HFF-Myc (cell line): ENCODE data around the gene EWSR1.

ENCODE experiments used
- DNase-seq: peaks from one replicate; pipeline ENCODE4 v3.0.0-alpha.2; 2011; ENCODE audit warnings: low read depth; ENCODE audit errors: extremely low read depth
- H3K4me3 ChIP-seq: replicated peaks from 2 replicates; pipeline ENCODE4 v1.5.1; 2011; ENCODE audit warnings: low read depth, mild to moderate bottlenecking, control low read depth, low read length
- TF ChIP-seq, protein P1 (sequence below): IDR thresholded peaks from 2 replicates; pipeline ENCODE4 v1.5.1; 2012; ENCODE audit warnings: mild to moderate bottlenecking, low read depth, low read length, control low read depth; ENCODE audit errors: missing control alignments

EWSR1 gene

DNA sequence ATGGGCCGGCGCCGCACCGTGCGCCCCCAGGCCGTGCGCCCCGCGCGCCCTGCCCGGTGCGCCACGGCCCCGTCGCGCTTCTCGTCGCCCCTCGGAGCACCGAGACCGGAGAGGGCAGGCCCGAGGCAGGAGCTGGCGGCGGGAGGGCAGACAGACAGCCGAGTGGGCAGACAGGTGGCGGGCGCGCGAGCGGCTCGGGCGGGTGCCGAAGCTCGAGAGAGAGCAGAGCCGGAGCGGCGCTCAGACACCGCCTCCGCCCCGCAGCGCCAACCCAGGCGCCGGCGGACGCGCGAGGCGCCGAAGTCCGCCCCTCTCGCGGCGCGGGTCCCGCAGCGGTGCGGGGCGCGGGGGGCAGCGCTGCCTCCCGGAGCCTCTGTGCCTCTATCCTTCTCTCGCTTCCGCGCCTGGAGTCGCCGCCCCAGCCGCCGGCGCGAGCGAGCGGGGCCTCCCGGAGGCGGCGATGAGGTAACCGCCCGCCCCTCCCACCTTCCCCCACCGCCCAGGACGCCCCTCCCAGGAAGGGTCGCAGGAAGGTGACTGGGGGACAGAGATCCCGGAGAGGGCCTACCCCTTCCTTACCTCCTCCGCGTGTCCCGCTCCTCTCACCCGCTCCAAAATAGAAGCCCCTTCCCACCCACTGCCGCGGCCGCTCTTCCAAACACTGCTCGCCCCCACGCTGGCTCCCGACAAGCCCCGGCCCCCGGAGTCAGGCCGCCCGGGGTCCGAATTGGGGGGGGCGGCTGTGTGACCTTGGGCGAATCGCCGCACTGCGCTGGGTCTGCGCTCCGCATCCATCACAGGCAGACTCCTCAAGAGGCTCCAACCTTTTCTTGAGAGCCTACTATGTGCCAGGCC, 47.4 kb downstream of the EWSR1 start, which contains the start of gene RASL10A:
Gene RASL10A, minus strand, starts transcription at position 412 of the 855 bp plus-strand sequence. CDS start 451 bp downstream, outside the sequence.
- no peak within 1 kb of the TSS for H3K4me3 ChIP-seq
- TF ChIP-seq, protein P1, sequence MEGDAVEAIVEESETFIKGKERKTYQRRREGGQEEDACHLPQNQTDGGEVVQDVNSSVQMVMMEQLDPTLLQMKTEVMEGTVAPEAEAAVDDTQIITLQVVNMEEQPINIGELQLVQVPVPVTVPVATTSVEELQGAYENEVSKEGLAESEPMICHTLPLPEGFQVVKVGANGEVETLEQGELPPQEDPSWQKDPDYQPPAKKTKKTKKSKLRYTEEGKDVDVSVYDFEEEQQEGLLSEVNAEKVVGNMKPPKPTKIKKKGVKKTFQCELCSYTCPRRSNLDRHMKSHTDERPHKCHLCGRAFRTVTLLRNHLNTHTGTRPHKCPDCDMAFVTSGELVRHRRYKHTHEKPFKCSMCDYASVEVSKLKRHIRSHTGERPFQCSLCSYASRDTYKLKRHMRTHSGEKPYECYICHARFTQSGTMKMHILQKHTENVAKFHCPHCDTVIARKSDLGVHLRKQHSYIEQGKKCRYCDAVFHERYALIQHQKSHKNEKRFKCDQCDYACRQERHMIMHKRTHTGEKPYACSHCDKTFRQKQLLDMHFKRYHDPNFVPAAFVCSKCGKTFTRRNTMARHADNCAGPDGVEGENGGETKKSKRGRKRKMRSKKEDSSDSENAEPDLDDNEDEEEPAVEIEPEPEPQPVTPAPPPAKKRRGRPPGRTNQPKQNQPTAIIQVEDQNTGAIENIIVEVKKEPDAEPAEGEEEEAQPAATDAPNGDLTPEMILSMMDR: no peak
- no peak for DNase-seq

DNA sequence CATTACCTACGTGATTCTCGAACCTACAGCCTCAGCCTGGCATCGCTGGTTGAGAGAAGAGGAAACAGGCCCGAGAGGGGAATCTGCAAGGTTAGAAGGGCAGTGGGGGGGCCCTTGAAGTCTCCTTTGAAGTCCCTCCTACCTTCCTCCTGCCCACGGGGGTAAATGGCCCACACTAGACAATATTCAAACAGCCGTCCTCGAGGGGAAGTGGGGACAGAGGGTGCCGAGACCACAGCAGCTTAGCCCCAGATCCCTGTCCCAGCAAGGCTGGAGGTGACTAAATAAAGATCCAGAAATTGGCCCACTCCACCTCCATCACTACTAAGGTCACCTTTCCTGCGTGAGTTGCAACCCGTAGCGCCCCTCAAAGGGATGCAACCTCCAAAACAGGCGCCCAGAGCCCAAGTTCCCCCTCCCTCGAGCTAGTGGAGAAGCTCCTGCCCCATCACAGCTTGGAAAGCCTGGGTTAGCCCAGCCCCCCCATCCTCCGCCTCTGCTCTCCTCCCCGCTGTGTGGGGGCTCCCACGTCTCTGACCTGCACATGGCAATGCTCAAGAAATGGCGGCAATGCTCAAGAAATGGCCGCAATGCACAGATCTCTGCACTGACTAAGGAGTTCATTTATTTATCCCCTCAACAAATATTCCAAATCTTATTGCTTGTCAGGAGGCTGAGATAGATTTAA, 48.2 kb downstream of the EWSR1 start:
- no peak overlapping the region for H3K4me3 ChIP-seq
- TF ChIP-seq, protein P1: no peak
- no peak for DNase-seq

- DNase-seq: no peak
- H3K4me3 ChIP-seq: no peak overlapping the region
- TF ChIP-seq, protein P1: no peak
Observed at GRCh38 chr22:29317827-29318454, 49.9 kb downstream of the EWSR1 start.

DNA sequence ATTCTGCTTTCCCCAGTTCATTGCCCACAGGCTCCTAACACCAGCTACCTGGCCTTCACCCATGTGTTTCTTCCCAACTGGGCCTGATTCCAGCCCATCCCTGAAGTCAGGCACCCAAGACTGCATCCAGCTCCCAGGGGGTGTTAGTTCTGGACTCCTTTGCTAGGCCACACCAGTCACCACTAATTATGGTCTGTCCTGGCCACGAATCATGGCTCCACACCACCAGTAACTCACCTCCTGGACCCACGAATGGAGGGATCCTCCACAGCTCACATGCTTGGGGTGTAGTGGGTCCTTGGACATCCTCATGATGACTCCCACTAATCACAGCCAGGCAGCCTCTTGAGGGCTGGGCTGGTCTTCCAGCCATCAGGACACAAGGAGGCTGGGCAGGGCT, 51.0 kb downstream of the EWSR1 start:
- DNase-seq: no peak
- TF ChIP-seq, protein P1: no peak
- no peak overlapping the region for H3K4me3 ChIP-seq

GRCh38 chr22:29320546-29320945, 52.5 kb downstream of the EWSR1 start:
- TF ChIP-seq, protein P1: no peak
- no peak for DNase-seq
- H3K4me3 ChIP-seq: no peak overlapping the region

- DNase-seq: no peak
- no peak overlapping the region for H3K4me3 ChIP-seq
Observed at GRCh38 chr22:29323641-29324040, 55.6 kb downstream of the EWSR1 start.

More at GRCh38 chr22:29323641-29324040, 55.6 kb downstream of the EWSR1 start:
- TF ChIP-seq, protein P1: no peak
